HCT116 (cell line): ENCODE measurements around the gene SLC26A9. TPM values are rescaled to one million over a fixed set of nuclear protein-coding genes. Genes with fewer than 3 reads are reported as not detected.

Experiments
- ATAC-seq: fragments of 200-7000 bp; cut with Tn5 transposase; 2 replicates; pipeline ENCODE4 v1.9.1; 2020; ENCODE audit warnings: mild to moderate bottlenecking, moderate library complexity
- BruUV-seq: library from RNA; stranded (reverse); fragments of 400-500 nt; replicated peaks from 2 replicates; lab custom pipeline; 2021; lab: Mats Ljungman, UMichigan
- CTCF ChIA-PET: fragments of 300-600 bp; sonication (Branson Sonifier 250); formaldehyde crosslinking; loops from one replicate; lab custom pipeline; 2021; ENCODE audit warnings: antibody characterized with exemption; lab: Charles Lee
- POLR2A ChIA-PET: fragments of 300-600, 350-600 bp; sonication (Branson Sonifier 250); formaldehyde crosslinking; loops from one replicate; lab custom pipeline; 2021; ENCODE audit warnings: antibody characterized with exemption; lab: Charles Lee
- RAD21 ChIA-PET, 2 experiments: fragments of 300-600 bp; sonication (Branson Sonifier 250); formaldehyde crosslinking; loops; one replicate each; lab custom pipeline; 2023; ENCODE audit warnings: low total read pairs in 2 of 2; ENCODE audit not compliant: uncharacterized antibody in 2 of 2, unreplicated experiment in 2 of 2, low non-redundant PET in 1 of 2; lab: Charles Lee
- DNase-seq: peaks from one replicate; pipeline ENCODE4 v3.0.0-alpha.2; 2010; ENCODE audit warnings: low read depth, low spot score
- H2AFZ ChIP-seq: fragments of 200-600 bp; shearing (Covaris generic), sonication (generic); 2 replicates; pipeline ENCODE4 v1.6.1; 2017; ENCODE audit warnings: low read depth, mixed run types, mixed read lengths, antibody characterized with exemption, low read length; ENCODE audit not compliant: poor library complexity, severe bottlenecking
- H3K27ac ChIP-seq: 2 replicates; pipeline ENCODE4 v1.5.1; 2012; ENCODE audit warnings: low read depth, low read length
- H3K27me3 ChIP-seq: fragments of 200-600 bp; sonication (generic); 2 replicates; pipeline ENCODE4 v1.6.1; 2016; ENCODE audit warnings: mixed run types, low read length, mixed read lengths; ENCODE audit not compliant: insufficient read depth
- H3K36me3 ChIP-seq, 2 experiments: fragments of 200-500 bp in 1 of 2; fragments of 200-600 bp in 1 of 2; sonication (Bioruptor generic) in 1 of 2; sonication (generic) in 1 of 2; 2 replicates each; pipeline versions ENCODE4 v1.5.1 to v1.6.1; 2014 to 2016; ENCODE audit warnings: low read length in 2 of 2, inconsistent platforms in 1 of 2, mixed read lengths in 1 of 2, mixed run types in 1 of 2; ENCODE audit not compliant: insufficient read depth in 2 of 2, control insufficient read depth in 1 of 2
- H3K4me1 ChIP-seq, 2 experiments: fragments of 200-600 bp in 1 of 2; sonication (generic) in 1 of 2; 2 replicates each; pipeline versions ENCODE4 v1.5.1 to v1.6.1; 2012 to 2017; ENCODE audit warnings: low read length in 2 of 2, inconsistent platforms in 1 of 2, mild to moderate bottlenecking in 1 of 2, mixed read lengths in 1 of 2, mixed run types in 1 of 2, moderate library complexity in 1 of 2; ENCODE audit not compliant: insufficient read depth in 2 of 2, control insufficient read depth in 1 of 2
- H3K4me2 ChIP-seq: fragments of 200-600 bp; sonication (generic); 2 replicates; pipeline ENCODE4 v1.6.1; 2017; ENCODE audit warnings: mixed run types, low read length, mixed read lengths
- H3K4me3 ChIP-seq, 2 experiments: fragments of 200-600 bp in 1 of 2; sonication (generic) in 1 of 2; replicated peaks in 1 of 2; 2 replicates each; pipeline ENCODE4 v1.5.1; 2011 to 2016; ENCODE audit warnings: low read length in 2 of 2, control low read depth in 1 of 2, low read depth in 1 of 2, mild to moderate bottlenecking in 1 of 2, mixed read lengths in 1 of 2, mixed run types in 1 of 2
- H3K79me2 ChIP-seq: fragments of 200-600 bp; sonication (generic); 2 replicates; pipeline ENCODE4 v1.6.1; 2017; ENCODE audit warnings: mild to moderate bottlenecking, mixed run types, low read length, moderate library complexity, mixed read lengths; ENCODE audit not compliant: insufficient read depth
- H3K9ac ChIP-seq: fragments of 200-600 bp; sonication (generic); 2 replicates; pipeline ENCODE4 v1.6.1; 2016; ENCODE audit warnings: low read length, mixed read lengths
- H3K9me2 ChIP-seq: fragments of 200-600 bp; sonication (generic), shearing (Covaris generic); 2 replicates; pipeline ENCODE4 v1.6.1; 2017; ENCODE audit warnings: mixed run types, mild to moderate bottlenecking, moderate library complexity; ENCODE audit not compliant: insufficient read depth
- H3K9me3 ChIP-seq, 2 experiments: fragments of 200-500 bp in 1 of 2; fragments of 200-600 bp in 1 of 2; sonication (Bioruptor generic) in 1 of 2; sonication (generic) in 1 of 2; 2 replicates each; pipeline ENCODE4 v1.6.1; 2014 to 2017; ENCODE audit warnings: low read length in 2 of 2, mixed read lengths in 2 of 2, inconsistent platforms in 1 of 2, low read depth in 1 of 2, mild to moderate bottlenecking in 1 of 2, mixed run types in 1 of 2, moderate library complexity in 1 of 2; ENCODE audit not compliant: control insufficient read depth in 1 of 2, insufficient read depth in 1 of 2
- H4K20me1 ChIP-seq: fragments of 200-600 bp; sonication (generic), shearing (Covaris generic); 2 replicates; pipeline ENCODE4 v1.6.1; 2017; ENCODE audit warnings: mixed run types, mild to moderate bottlenecking, moderate library complexity; ENCODE audit not compliant: insufficient read depth
- EGR1 ChIP-seq: IDR thresholded peaks from 2 replicates; pipeline ENCODE4 v1.6.1; 2012; ENCODE audit warnings: low read depth
- ELF1 ChIP-seq: IDR thresholded peaks from 2 replicates; pipeline ENCODE4 v1.6.1; 2012; ENCODE audit warnings: low read depth, borderline replicate concordance
- EZH2phosphoT487 ChIP-seq: fragments of 200-600 bp; IDR thresholded peaks from 2 replicates; pipeline ENCODE4 v1.6.1; 2018; ENCODE audit warnings: antibody characterized with exemption, borderline replicate concordance
- SP1 ChIP-seq: IDR thresholded peaks from 2 replicates; pipeline ENCODE4 v1.6.1; 2012; ENCODE audit warnings: low read depth
- SRF ChIP-seq: IDR thresholded peaks from 2 replicates; pipeline ENCODE4 v1.6.1; 2012; ENCODE audit warnings: low read depth
- TCF7L2 ChIP-seq: IDR thresholded peaks from 2 replicates; pipeline ENCODE4 v1.7.0; 2011; ENCODE audit warnings: borderline replicate concordance, inconsistent platforms; ENCODE audit not compliant: insufficient read depth, insufficient read length; ENCODE audit errors: extremely low read depth
- ZBTB33 ChIP-seq: IDR thresholded peaks from 2 replicates; pipeline ENCODE4 v1.6.1; 2011; ENCODE audit warnings: mild to moderate bottlenecking, low read length, moderate library complexity; ENCODE audit not compliant: insufficient replicate concordance; ENCODE audit errors: extremely low read depth
- ZFX ChIP-seq: fragments of 450-650 bp; IDR thresholded peaks from 2 replicates; pipeline ENCODE4 v1.6.1; 2017
- intact Hi-C: fragments of 100-400 bp; cut with micrococcal nuclease; formaldehyde crosslinking; loops from 2 replicates; pipeline ENCODE4 v1.10.0; 2022
- total RNA-seq: library from RNA; stranded (reverse); gene quantifications from one replicate; pipeline ENCODE4 v1.2.1, GENCODE V29; 2021; ENCODE audit not compliant: unreplicated experiment
- TF ChIP-seq, protein P1 (sequence below): IDR thresholded peaks from 2 replicates; pipeline ENCODE4 v1.6.1; 2012

The SLC26A9 gene
- total RNA-seq, 1 experiment from 2014 or later: not detected

- intact Hi-C loops: no loop called here
- Histone ChIP-seq H3K27ac (no peak overlapping the region), H3K9me2 (no peaks in the 10 kb centered on the region), H3K79me2 (no peaks in the 10 kb centered on the region), H3K9me3 (no peaks in the 10 kb centered on the region), H3K27me3 (peaks cover 44% of the 10 kb centered on the region), H3K4me1 (peaks cover 0 to 8% of the 10 kb centered on the region in 2 experiments; a peak in 2 of 4 replicates), H3K36me3 (no peaks in the 10 kb centered on the region), H3K4me2 (no peak overlapping the region), H2AFZ (no peak overlapping the region), H3K4me3 (no peak overlapping the region), H3K9ac (no peak overlapping the region), H4K20me1 (no peaks in the 10 kb centered on the region)
- TF ChIP-seq SP1 (no peak), ZFX (no peak), TCF7L2 (no peak), ZBTB33 (no peak), ELF1 (no peak), EGR1 (no peak), EZH2phosphoT487 (no peak), SRF (no peak)
- TF ChIP-seq, protein P1, sequence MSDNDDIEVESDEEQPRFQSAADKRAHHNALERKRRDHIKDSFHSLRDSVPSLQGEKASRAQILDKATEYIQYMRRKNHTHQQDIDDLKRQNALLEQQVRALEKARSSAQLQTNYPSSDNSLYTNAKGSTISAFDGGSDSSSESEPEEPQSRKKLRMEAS: no peak
- BruUV-seq: no TSS peak
- no peak for DNase-seq
- ATAC-seq: no peak
- ChIA-PET RAD21 (no interaction called here), CTCF (interaction anchor here (1.2 kb wide), 2 partner anchors 10 to 30 kb away, joined by 3 to 4 read pairs; no protein-coding TSS in a partner anchor), POLR2A (no interaction called here)
Observed at GRCh38 chr1:205947024-205947423, 3.8 kb upstream of the SLC26A9 start.
